GM18502 (cell line): Measurements from ENCODE around the gene SELENOF.

Experiments used
- ATAC-seq: cut with Tn5 transposase; IDR thresholded peaks from one replicate; pipeline ENCODE4 v1.9.1; 2021; ENCODE audit warnings: mild to moderate bottlenecking; ENCODE audit not compliant: unreplicated experiment, poor library complexity

The SELENOF gene

DNA sequence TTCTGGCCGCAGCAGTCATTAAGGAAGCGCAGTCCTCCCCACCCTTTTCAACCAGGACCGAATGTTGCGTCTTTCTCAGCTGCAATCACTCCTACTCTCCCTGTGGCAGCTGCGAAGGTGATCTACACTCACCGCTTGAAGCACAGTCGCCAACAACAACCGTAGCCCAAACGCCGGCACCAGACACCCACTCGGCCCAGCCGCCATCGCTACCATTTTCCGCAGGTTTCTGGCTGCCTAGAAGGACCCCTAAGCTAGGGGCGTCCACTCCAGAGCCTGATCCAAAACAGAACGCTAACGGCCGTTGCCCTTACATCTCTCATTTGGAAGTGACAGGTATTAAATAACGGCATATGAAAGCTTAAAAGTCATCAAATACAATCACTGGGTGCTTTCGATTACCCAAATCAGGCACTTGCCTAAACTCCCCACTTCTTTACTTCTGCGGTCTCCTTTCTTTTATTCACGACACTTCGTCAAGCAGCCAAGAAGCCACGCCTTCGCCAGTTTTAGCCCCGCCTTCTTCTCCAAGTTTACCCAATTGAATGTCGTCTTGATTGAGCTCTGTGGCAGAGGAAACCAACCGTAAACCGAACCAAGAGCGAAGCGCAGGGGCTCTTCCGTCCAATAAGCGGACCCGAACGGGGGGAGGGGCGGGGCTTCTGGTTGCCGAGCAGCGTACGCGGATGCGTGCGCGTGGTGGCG is at the start of gene SELENOF:
TSS of gene SELENOF (minus strand) at position 231 of the 705 bp plus-strand sequence. CDS start at position 216, 15 bp downstream.
- ATAC-seq, result peak; percentile 81

- no peak for ATAC-seq
Measured at GRCh38 chr1:86960548-86960947, 46.6 kb upstream of the SELENOF start.

DNA sequence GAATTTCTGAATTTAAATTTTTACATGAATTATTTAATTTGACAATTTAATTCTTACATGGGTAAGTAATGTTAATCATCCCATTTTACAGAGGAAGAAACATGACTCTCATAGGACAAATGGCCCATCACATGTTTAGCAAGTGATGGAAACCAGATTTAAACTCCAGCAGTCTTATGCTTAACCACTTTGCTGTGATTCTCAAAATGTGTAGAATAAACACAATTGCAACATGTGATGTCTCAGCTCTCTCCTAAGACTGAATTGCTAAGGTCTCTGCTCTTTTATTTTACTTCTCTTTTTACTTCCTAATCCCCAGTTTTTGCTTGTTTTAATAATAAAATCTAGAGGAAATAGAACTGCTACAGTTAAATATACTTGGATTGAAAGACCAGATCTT is 43.3 kb upstream of the SELENOF start:
- ATAC-seq, result no peak

GRCh38 chr1:86956221-86956620 is 42.3 kb upstream of the SELENOF start:
- no peak for ATAC-seq

DNA sequence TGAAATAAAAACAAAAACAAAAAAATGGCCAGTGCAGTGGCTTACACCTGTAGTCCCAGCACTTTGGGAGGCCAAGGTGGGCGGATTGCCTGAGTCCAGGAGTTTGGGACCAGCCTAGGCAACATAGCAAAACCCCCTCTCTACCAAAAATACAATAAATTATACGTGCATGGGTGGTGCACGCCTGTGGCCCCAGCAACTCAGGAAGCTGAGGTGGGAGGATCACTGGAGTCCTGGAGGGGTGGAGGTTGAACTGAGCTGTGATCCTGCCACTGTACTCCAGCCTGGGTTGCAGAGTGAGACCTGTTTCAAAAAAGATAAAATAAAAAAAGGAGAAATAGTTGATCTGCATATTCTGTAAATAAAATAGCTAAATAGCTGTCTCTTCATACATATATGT is 41.8 kb upstream of the SELENOF start:
- ATAC-seq, result no peak

DNA sequence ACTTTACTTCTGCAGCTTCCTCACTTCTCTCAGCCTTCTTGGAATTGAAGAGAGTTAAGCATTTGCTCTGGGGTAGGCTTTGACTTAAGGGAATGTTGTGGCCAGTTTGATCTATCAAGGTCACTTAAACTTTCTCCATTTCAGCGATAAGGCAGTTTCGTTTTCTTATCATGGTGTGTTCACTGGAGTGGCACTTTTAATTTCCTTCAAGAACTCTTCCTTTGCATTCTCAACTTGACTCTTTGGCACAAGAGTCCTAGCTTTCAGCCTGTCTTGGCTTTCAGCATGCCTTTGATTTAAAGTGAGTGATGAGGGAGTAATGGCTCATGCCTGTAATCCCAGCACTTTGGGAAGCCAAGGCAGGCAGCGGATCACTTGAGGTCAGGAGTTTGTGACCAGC is 39.2 kb upstream of the SELENOF start:
- ATAC-seq, result no peak

DNA sequence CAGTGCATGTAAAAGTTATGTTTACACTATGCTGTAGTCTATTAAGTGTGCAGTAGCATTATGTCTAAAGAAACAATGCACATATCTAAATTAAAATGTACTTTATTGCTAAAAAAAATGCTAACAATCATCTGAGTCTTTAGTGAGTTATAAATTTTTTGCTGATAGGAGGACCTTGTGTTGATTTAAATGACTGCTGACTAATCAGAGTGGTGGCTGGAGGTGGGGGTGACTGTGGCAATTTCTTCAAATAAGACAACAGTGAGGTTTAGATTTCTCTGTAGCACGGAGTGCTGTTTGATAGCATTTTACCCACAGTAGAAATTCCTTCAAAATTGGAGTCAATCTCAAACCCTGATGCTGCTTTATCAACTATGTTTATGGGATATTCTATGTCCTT is 37.5 kb upstream of the SELENOF start:
- no peak for ATAC-seq

DNA sequence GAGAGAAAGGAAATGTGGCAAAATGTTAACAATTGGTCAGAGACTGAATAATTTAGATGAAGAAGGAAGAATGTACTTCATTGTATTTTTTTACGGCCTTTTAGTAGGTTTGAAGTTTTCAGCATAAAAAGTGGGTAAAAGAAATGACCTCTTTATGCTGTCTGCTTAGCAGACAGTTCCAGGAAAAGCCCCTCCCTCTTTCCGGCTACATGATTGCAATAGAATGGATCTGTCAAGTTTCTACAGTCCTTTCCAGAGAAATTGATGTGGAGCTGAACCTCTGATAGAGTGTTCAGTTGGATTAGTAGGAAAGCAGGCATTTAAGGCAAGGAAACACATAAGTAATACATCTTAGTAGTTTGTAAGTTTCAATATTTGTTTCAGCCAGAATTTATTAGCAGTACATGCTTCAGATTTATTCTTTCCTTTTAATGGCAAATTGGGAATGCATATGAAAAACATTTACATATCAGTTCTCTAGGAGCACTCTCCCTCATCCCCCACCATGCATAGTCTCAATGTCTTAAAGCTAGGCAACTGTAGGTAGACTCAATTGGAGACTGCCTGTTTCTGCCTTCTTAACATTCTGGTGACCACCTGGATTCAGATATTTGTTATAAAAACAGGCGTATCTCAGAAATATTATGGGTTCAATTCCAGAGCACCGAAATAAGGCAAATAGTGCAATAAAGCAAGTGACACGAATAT is 36.9 kb upstream of the SELENOF start:
- no peak for ATAC-seq

DNA sequence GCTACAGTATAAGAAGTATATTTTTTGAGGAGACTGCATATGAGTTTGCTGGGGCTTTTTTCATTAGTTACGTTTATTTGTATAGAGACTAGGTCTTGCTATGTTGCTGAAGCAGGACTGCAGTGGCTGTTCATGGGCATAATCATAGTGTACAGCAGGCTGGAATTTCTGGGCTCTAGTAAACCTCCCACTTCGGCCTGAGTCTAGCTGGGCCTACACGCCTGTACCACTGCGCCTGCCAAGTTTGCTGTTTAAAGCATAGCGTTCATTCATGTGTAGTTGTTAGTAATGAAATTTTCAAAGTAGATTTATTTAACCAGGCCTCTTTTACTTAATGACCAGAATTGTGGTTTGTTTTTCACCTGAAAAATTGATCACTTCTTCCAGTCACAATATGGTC is 34.3 kb upstream of the SELENOF start:
- ATAC-seq, result no peak

DNA sequence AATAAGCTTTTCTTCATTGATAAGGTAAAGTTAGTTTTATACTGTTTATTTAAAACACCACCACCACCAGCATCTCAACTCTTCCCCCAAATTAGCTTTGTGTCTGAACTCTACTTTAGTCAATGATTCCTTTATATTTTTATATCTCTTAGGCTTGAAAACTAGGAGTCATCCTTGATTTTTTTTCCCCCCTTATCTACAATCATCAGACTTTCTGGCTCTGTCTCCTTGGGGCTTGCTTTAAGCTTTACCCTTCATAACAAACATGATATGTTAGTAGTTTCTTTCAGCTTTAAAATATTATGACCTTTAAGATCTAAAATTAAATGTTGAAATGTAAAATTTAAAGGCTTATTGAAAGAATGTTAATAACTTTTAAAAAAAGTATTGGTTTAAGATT is 28.8 kb upstream of the SELENOF start:
- no peak for ATAC-seq

DNA sequence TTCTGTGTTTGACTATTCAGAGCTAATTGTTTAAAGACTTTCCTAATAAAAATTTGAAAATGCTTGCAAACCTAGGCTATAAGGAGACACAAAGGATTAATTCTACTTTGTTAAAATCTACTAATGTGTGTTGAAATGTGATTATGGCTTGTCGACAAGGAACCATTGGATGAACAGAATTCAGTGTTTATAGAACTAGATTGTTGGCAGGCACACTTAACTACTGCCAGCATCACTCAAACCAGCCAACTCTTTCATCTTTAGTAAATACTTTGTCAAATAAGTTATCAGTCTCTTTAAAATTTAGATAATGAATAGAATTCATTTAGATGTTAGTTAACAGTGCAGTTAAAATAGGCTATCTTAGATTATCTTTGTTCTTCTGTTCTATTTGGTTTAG is 28.1 kb upstream of the SELENOF start:
- no peak for ATAC-seq

GRCh38 chr1:86940599-86940998 is 26.7 kb upstream of the SELENOF start:
- no peak for ATAC-seq

GRCh38 chr1:86939406-86939805 is 25.5 kb upstream of the SELENOF start:
- no peak for ATAC-seq

DNA sequence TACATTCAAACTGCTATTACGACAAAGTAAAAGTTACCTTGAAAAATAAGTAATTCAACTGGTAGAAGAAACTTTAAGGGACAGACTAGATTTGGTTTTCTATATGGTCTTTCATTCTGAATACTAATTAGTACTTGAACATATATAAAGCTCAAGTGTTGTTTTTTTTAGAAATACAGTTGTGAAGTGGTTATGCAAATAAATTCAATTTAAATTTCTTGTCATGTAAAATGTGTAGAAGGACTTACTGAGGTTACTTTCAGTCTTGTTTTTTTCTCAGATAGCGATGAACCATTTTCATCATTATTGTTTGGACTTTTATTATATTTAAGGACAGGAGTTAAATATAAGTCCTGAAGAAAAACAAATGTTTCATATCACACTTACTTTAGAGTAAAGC is 24.9 kb upstream of the SELENOF start:
- ATAC-seq, result no peak

GRCh38 chr1:86938450-86938849 is 24.5 kb upstream of the SELENOF start:
- no peak for ATAC-seq

- no peak for ATAC-seq
Measured at GRCh38 chr1:86933562-86934377, 19.8 kb upstream of the SELENOF start.

DNA sequence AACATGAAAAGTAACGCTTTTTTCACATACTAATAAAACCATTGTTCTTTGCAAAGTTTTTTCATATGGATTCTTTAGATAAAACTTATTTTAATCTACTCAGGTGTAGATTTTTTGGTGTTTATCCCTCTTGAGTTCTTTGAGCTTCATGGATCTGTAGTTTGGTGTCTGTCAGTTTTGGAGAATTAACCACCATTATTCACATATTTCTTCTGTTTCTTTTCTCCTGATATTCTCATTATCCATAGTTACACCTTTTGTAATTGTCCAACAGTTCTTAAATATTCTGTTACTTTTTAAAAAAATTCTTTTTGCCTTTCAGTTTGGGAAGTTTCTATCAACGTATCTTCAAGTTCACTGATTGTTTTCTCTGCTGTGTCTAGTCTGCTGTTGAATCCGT is 19.1 kb upstream of the SELENOF start:
- ATAC-seq, result no peak

GRCh38 chr1:86928819-86929218 is 14.9 kb upstream of the SELENOF start:
- ATAC-seq, result no peak

GRCh38 chr1:86926883-86927282 is 13.0 kb upstream of the SELENOF start:
- no peak for ATAC-seq

- no peak for ATAC-seq
Measured at GRCh38 chr1:86925742-86926141, 11.8 kb upstream of the SELENOF start.

DNA sequence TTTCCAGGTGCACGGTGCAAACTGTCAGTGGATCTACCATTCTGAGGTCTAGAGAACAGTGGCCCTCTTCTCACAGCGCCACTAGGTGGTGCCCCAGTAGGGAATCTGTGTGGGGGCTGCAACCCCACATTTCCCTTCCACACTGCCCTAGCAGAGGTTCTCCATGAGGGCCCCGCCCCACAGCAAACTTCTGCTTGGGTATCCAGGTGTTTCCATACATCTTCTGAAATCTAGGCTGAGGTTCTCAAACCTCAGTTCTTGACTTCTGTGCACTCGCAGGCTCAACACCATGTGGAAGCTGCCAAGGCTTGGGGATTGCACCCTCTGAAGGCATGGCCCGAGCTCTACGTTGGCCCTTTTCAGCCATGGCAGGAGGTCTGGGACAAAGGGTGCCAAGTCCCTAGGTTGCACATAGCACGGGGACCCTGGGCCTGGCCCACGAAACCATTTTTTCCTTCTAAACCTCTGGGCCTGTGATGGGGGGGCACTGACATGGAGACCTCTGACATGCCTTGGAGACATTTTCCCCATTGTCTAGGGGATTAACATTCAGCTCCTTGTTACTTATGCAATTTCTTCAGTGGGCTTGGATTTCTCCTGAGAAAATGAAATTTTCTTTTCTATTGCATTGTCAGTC is 10.5 kb upstream of the SELENOF start:
- ATAC-seq, result no peak
